HepG2 (cell line): ENCODE results near the gene EFS. TPM values are rescaled to one million over a fixed set of nuclear protein-coding genes. Genes with fewer than 3 reads are reported as not detected.

Experiments
- ATAD3A ChIP-seq: sonication (generic); formaldehyde crosslinking; IDR thresholded peaks from 2 replicates; pipeline ENCODE4 v1.4.0; 2020; ENCODE audit warnings: missing genetic modification reagents
- ATF4 ChIP-seq, 2 experiments: fragments of 450-650 bp in 1 of 2; sonication (generic) in 1 of 2; formaldehyde crosslinking; IDR thresholded peaks; 2 replicates each; pipeline versions ENCODE4 v1.5.0 to v1.8.0; 2020 to 2022; ENCODE audit warnings: mild to moderate bottlenecking in 1 of 2, missing genetic modification reagents in 1 of 2
- CC2D1A ChIP-seq: sonication (generic); formaldehyde crosslinking; IDR thresholded peaks from 2 replicates; pipeline ENCODE4 v1.8.1; 2023; ENCODE audit warnings: mild to moderate bottlenecking, missing genetic modification reagents
- CENPBD1 ChIP-seq: sonication (generic); formaldehyde crosslinking; IDR thresholded peaks from 2 replicates; pipeline ENCODE4 v1.8.0; 2022; ENCODE audit warnings: missing genetic modification reagents, low read depth, mild to moderate bottlenecking, borderline replicate concordance
- CENPT ChIP-seq: sonication (generic); formaldehyde crosslinking; IDR thresholded peaks from 2 replicates; pipeline ENCODE4 v1.8.0; 2022; ENCODE audit warnings: low read depth, mild to moderate bottlenecking, moderate library complexity, missing genetic modification reagents
- DPF2 ChIP-seq: sonication (generic); formaldehyde crosslinking; IDR thresholded peaks from 2 replicates; pipeline ENCODE4 v1.4.0; 2020; ENCODE audit warnings: mild to moderate bottlenecking, low read depth, missing genetic modification reagents, borderline replicate concordance
- GMEB2 ChIP-seq: IDR thresholded peaks from 2 replicates; pipeline ENCODE4 v1.6.1; 2016; ENCODE audit warnings: missing biosample characterization, missing genetic modification reagents, low read depth
- HNRNPK ChIP-seq: fragments of 200-400 bp; formaldehyde crosslinking; IDR thresholded peaks from 2 replicates; pipeline ENCODE4 v1.6.1; 2018; ENCODE audit warnings: low read length, low read depth, moderate library complexity, mild to moderate bottlenecking; ENCODE audit not compliant: poor library complexity, severe bottlenecking
- HOXA7 ChIP-seq: sonication (generic); formaldehyde crosslinking; IDR thresholded peaks from 2 replicates; pipeline ENCODE4 v1.8.1; 2022; ENCODE audit warnings: mild to moderate bottlenecking, missing genetic modification reagents, moderate library complexity
- MBNL3 ChIP-seq: fragments of 250-450 bp; sonication (Bioruptor Pico); conservative IDR thresholded peaks from 2 replicates; pipeline ENCODE4 v1.8.0; 2022; ENCODE audit warnings: mild to moderate bottlenecking, inconsistent platforms
- NAIF1 ChIP-seq: sonication (generic); formaldehyde crosslinking; IDR thresholded peaks from 2 replicates; pipeline ENCODE4 v1.5.0; 2020; ENCODE audit warnings: mild to moderate bottlenecking, missing genetic modification reagents, borderline replicate concordance
- RBM22 ChIP-seq: fragments of 200-400 bp; formaldehyde crosslinking; optimal IDR thresholded peaks from 2 replicates; pipeline ENCODE3; 2017; ENCODE audit warnings: mild to moderate bottlenecking, low read length, moderate library complexity
- TCF7L2 ChIP-seq: IDR thresholded peaks from 2 replicates; pipeline ENCODE4 v1.6.1; 2011; ENCODE audit warnings: mild to moderate bottlenecking, low read depth, low read length, moderate library complexity
- ZFP41 ChIP-seq: sonication (generic); formaldehyde crosslinking; IDR thresholded peaks from 2 replicates; pipeline ENCODE4 v1.4.0; 2020; ENCODE audit warnings: mild to moderate bottlenecking, missing genetic modification reagents, borderline replicate concordance
- ZNF275 ChIP-seq: sonication (generic); formaldehyde crosslinking; IDR thresholded peaks from 2 replicates; pipeline ENCODE4 v1.8.0; 2022; ENCODE audit warnings: missing genetic modification reagents, mild to moderate bottlenecking, inconsistent platforms, borderline replicate concordance
- ZNF44 ChIP-seq: sonication (generic); formaldehyde crosslinking; IDR thresholded peaks from 2 replicates; pipeline ENCODE4 v1.5.1; 2020; ENCODE audit warnings: mild to moderate bottlenecking, missing genetic modification reagents
- ZNF512B ChIP-seq: sonication (generic); formaldehyde crosslinking; IDR thresholded peaks from 2 replicates; pipeline ENCODE4 v1.5.1; 2020; ENCODE audit warnings: missing genetic modification reagents, mild to moderate bottlenecking, borderline replicate concordance
- ZNF549 ChIP-seq: sonication (generic); formaldehyde crosslinking; IDR thresholded peaks from 2 replicates; pipeline ENCODE4 v1.5.0; 2020; ENCODE audit warnings: missing genetic modification reagents
- ZNF713 ChIP-seq: sonication (generic); formaldehyde crosslinking; IDR thresholded peaks from 2 replicates; pipeline ENCODE4 v1.4.0; 2020; ENCODE audit warnings: mild to moderate bottlenecking, missing genetic modification reagents
- ZNF75D ChIP-seq: sonication (generic); formaldehyde crosslinking; IDR thresholded peaks from 2 replicates; pipeline ENCODE4 v1.8.1; 2023; ENCODE audit warnings: missing genetic modification reagents, mild to moderate bottlenecking, borderline replicate concordance
- polyA plus RNA-seq, 8 experiments: library from polyadenylated mRNA; depleted of rRNA in 3 of 8; stranded (reverse) in 7 of 8; unstranded in 1 of 8; fragments of >200 nt; fragmentation: Illumina TruSeq in 4 of 8; extraction: Trizol in 4 of 8; gene quantifications; 2 replicates each; pipeline versions ENCODE4 v1.2.1 to v1.2.3, GENCODE V29; 2011 to 2016; ENCODE audit warnings: low read depth in 4 of 8, missing spikeins in 1 of 8, mixed read lengths in 1 of 8; ENCODE audit not compliant: insufficient read depth in 1 of 8
- total RNA-seq, 5 experiments: library from RNA; depleted of rRNA; stranded (reverse); fragments of >200 nt; fragmentation: Illumina TruSeq; extraction: Trizol; gene quantifications; 2 replicates each; pipeline ENCODE4 v1.2.3, GENCODE V29; 2016; ENCODE audit warnings: low read depth in 1 of 5

Gene EFS
- total and polyA plus RNA-seq, 2 of the 13 experiments (the other 11 are each of a cell fraction or from before 2014, with no cell fraction given) = not detected

- no peak for TF ChIP-seq TCF7L2
- peak in 1 of 2 experiments; percentile 38; a peak in 2 of 4 replicates for TF ChIP-seq ATF4 (CRISPR knock-in tag; IDR thresholded peaks at IDR 0.05)
- 0 out of 2 replicates have a peak, but pooled peaks have one; percentile 7 for TF ChIP-seq DPF2 (CRISPR knock-in tag)
- peak; percentile 43; the same call in 1 of the 2 replicates for TF ChIP-seq CC2D1A
- no peak for TF ChIP-seq MBNL3 (CRISPR knock-in tag)
- 0 out of 2 replicates have a peak, but pooled peaks have one; percentile 0 for TF ChIP-seq CENPBD1 (CRISPR knock-in tag)
- TF ChIP-seq ZNF44 (CRISPR knock-in tag) = no peak
- no peak for TF ChIP-seq CENPT (CRISPR knock-in tag)
- peak; percentile 47; the same call in 1 of the 2 replicates for TF ChIP-seq ZNF275 (CRISPR knock-in tag)
- TF ChIP-seq ZNF512B (CRISPR knock-in tag) = peak; percentile 90; the same call in 1 of the 2 replicates
- no peak; the same call in 1 of the 2 replicates for TF ChIP-seq ZFP41 (CRISPR knock-in tag)
- peak; percentile 70 for TF ChIP-seq RBM22
- TF ChIP-seq ZNF713 (CRISPR knock-in tag) = no peak; the same call in 1 of the 2 replicates
- TF ChIP-seq GMEB2 (CRISPR knock-in tag) = 0 out of 2 replicates have a peak, but pooled peaks have one; percentile 6
- 0 out of 2 replicates have a peak, but pooled peaks have one; percentile 36 for TF ChIP-seq HOXA7 (CRISPR knock-in tag)
- TF ChIP-seq ZNF549 = 0 out of 2 replicates have a peak, but pooled peaks have one; percentile 25
- TF ChIP-seq HNRNPK = peak; percentile 57
- no peak; the same call in 1 of the 2 replicates for TF ChIP-seq ATAD3A (CRISPR knock-in tag)
- peak; percentile 74; the same call in 1 of the 2 replicates for TF ChIP-seq ZNF75D
- 0 out of 2 replicates have a peak, but pooled peaks have one; percentile 23 for TF ChIP-seq NAIF1 (CRISPR knock-in tag)
Observed at GRCh38 chr14:23319746-23320583, 45.0 kb downstream of the EFS start (continued).
